K562 (cell line): ENCODE results near the gene RACK1. TPM values are rescaled to one million over a fixed set of nuclear protein-coding genes. Genes with fewer than 3 reads are reported as not detected.
A peak's percentile ranks its signal among the peaks of the same experiment; 100 is the strongest.

ENCODE experiments used
- CBX5 ChIP-seq: IDR thresholded peaks from 2 replicates; pipeline ENCODE4 v1.6.1; 2014; ENCODE audit warnings: low read depth, borderline replicate concordance
- CREB1 ChIP-seq, 2 experiments: sonication (generic) in 1 of 2; formaldehyde crosslinking in 1 of 2; IDR thresholded peaks; 2 replicates each; pipeline versions ENCODE4 v1.6.1 to v1.8.0; 2012 to 2022; ENCODE audit warnings: inconsistent platforms in 1 of 2, mild to moderate bottlenecking in 1 of 2, missing genetic modification reagents in 1 of 2, moderate library complexity in 1 of 2
- ETV6 ChIP-seq, 3 experiments: fragments of 150-350 bp in 1 of 3; sonication (generic) in 1 of 3; formaldehyde crosslinking in 1 of 3; IDR thresholded peaks; 2 replicates each; pipeline versions ENCODE4 v1.6.1 to v1.8.0; 2014 to 2022; ENCODE audit warnings: borderline replicate concordance in 2 of 3, low read depth in 2 of 3, antibody characterized with exemption in 1 of 3, low read length in 1 of 3, mild to moderate bottlenecking in 1 of 3, missing genetic modification reagents in 1 of 3
- FIP1L1 ChIP-seq: fragments of 200-400 bp; formaldehyde crosslinking; IDR thresholded peaks from 2 replicates; pipeline ENCODE4 v1.6.1; 2018; ENCODE audit warnings: mild to moderate bottlenecking, low read depth, low read length; ENCODE audit not compliant: poor library complexity, severe bottlenecking
- L3MBTL2 ChIP-seq: fragments of 450-650 bp; IDR thresholded peaks from 2 replicates; pipeline ENCODE4 v1.6.1; 2016; ENCODE audit warnings: mild to moderate bottlenecking, moderate library complexity
- PCBP2 ChIP-seq: fragments of 200-400 bp; formaldehyde crosslinking; IDR thresholded peaks from 2 replicates; pipeline ENCODE4 v1.6.1; 2018; ENCODE audit warnings: low read length, low read depth, mild to moderate bottlenecking, moderate library complexity; ENCODE audit not compliant: poor library complexity, severe bottlenecking
- RFX1 ChIP-seq: fragments of 450-650 bp; IDR thresholded peaks from 2 replicates; pipeline ENCODE4 v1.6.1; 2016; ENCODE audit warnings: mild to moderate bottlenecking, moderate library complexity
- SLC30A9 ChIP-seq: fragments of 250-450 bp; sonication (Bioruptor Pico); IDR thresholded peaks from 2 replicates; pipeline ENCODE4 v1.8.0; 2022; ENCODE audit warnings: mild to moderate bottlenecking, moderate library complexity
- SMARCA5 ChIP-seq: fragments of 450-650 bp; IDR thresholded peaks from 2 replicates; pipeline ENCODE4 v1.6.1; 2016
- ZFP30 ChIP-seq: fragments of 250-450 bp; sonication (Bioruptor Pico); IDR thresholded peaks from 2 replicates; pipeline ENCODE4 v1.8.0; 2022; ENCODE audit warnings: moderate library complexity, mild to moderate bottlenecking, inconsistent platforms, borderline replicate concordance
- ZNF175 ChIP-seq: fragments of 200-800 bp; sonication (Bioruptor generic); IDR thresholded peaks from 2 replicates; pipeline ENCODE4 v1.6.1; 2016; ENCODE audit warnings: low read depth, mild to moderate bottlenecking, missing genetic modification characterization, missing compliant biosample characterization
- ZNF232 ChIP-seq: sonication (generic); formaldehyde crosslinking; IDR thresholded peaks from 2 replicates; pipeline ENCODE4 v1.8.0; 2022; ENCODE audit warnings: mild to moderate bottlenecking, missing genetic modification reagents
- ZNF507 ChIP-seq: conservative IDR thresholded peaks from 2 replicates; pipeline ENCODE4 v1.6.1; 2017; ENCODE audit warnings: missing genetic modification characterization, missing compliant biosample characterization
- ZNF518B ChIP-seq: fragments of 250-450 bp; sonication (Bioruptor Pico); IDR thresholded peaks from 2 replicates; pipeline ENCODE4 v1.5.0; 2021; ENCODE audit warnings: mild to moderate bottlenecking, moderate library complexity
- ZNF609 ChIP-seq: sonication (generic); formaldehyde crosslinking; IDR thresholded peaks from 2 replicates; pipeline ENCODE4 v1.8.1; 2023; ENCODE audit warnings: missing genetic modification reagents, mild to moderate bottlenecking, borderline replicate concordance
- ZNF644 ChIP-seq: fragments of 200-800 bp; sonication (Bioruptor generic); IDR thresholded peaks from 2 replicates; pipeline ENCODE4 v1.6.1; 2016; ENCODE audit warnings: low read depth, missing genetic modification characterization, missing compliant biosample characterization
- ZSCAN32 ChIP-seq: fragments of 450-650 bp; formaldehyde crosslinking; IDR thresholded peaks from 2 replicates; pipeline ENCODE4 v1.4.0; 2020; ENCODE audit warnings: mild to moderate bottlenecking, moderate library complexity
- polyA plus RNA-seq, 8 experiments: library from polyadenylated mRNA; depleted of rRNA in 4 of 8; stranded (reverse) in 5 of 8; unstranded in 3 of 8; fragments of >200 nt; fragmentation: Nextera tagmentation in 2 of 8; fragmentation: Illumina TruSeq in 1 of 8; extraction: Ambion mirVana in 2 of 8; extraction: Trizol in 1 of 8; gene quantifications; 2 replicates each; pipeline versions ENCODE4 v1.2.1 to v1.2.3, GENCODE V29; 2011 to 2014; ENCODE audit warnings: inconsistent platforms in 1 of 8, missing spikeins in 1 of 8
- total RNA-seq, 7 experiments: library from RNA; depleted of rRNA in 6 of 7; stranded (reverse); fragments of >200 nt in 6 of 7; fragmentation: Illumina TruSeq in 2 of 7; extraction: Trizol in 2 of 7; gene quantifications; 2 replicates each; pipeline versions ENCODE4 v1.2.1 to v1.2.3, GENCODE V29; 2011 to 2021; ENCODE audit warnings: low replicate concordance in 1 of 7

The RACK1 gene
- total and polyA plus RNA-seq, 9 of the 15 experiments (the other 6 are each of a cell fraction or from before 2014, with no cell fraction given) = 2,303 to 5,311 (median 3,833) TPM

- TF ChIP-seq FIP1L1 (no peak), ZSCAN32 (CRISPR knock-in tag) (no peak), PCBP2 (no peak), CREB1 (IDR thresholded peaks at IDR 0.05) (no peak), CREB1 (CRISPR knock-in tag; IDR thresholded peaks at IDR 0.05) (no peak), ETV6 (IDR thresholded peaks at IDR 0.05; ENCODE audit: borderline replicate concordance in 1 of 2, low read depth in 2 of 2, low read length in 1 of 2) (no peak), ETV6 (CRISPR knock-in tag; IDR thresholded peaks at IDR 0.05; ENCODE audit: borderline replicate concordance) (no peak), ZNF507 (tag) (no peak), SLC30A9 (CRISPR knock-in tag) (no peak), ZFP30 (CRISPR knock-in tag) (no peak), ZNF232 (CRISPR knock-in tag) (no peak), ZNF644 (no peak), CBX5 (no peak), RFX1 (no peak), L3MBTL2 (0 out of 2 replicates have a peak, but pooled peaks have one; percentile 40), ZNF175 (CRISPR knock-in tag) (no peak), ZNF518B (CRISPR knock-in tag) (no peak), SMARCA5 (peak; percentile 12; the same call in 1 of the 2 replicates), ZNF609 (CRISPR knock-in tag) (no peak)
These were observed 54.9 kb downstream of the RACK1 start (continued) for GRCh38 chr5:181188700-181189362.
